ENCODE results near the gene USP37.

GRCh38 chr2:218444692-218445357, 123.3 kb downstream of the USP37 start:
- no peak for TF ChIP-seq CTCF (IDR thresholded peaks at IDR 0.05)
- no peak for TF ChIP-seq POLR2A (IDR thresholded peaks at IDR 0.05)
